ENCODE data around the gene MARK4. TPM values are rescaled to one million over a fixed set of nuclear protein-coding genes. Genes with fewer than 3 reads are reported as not detected.
"Not testable (repeated sequence)": the region's sequence is repeated elsewhere in the genome, so short reads cannot be mapped to it uniquely, and the experiment has no call there.

The MARK4 gene
- total RNA-seq, 1 donor, result 18.1 TPM

DNA sequence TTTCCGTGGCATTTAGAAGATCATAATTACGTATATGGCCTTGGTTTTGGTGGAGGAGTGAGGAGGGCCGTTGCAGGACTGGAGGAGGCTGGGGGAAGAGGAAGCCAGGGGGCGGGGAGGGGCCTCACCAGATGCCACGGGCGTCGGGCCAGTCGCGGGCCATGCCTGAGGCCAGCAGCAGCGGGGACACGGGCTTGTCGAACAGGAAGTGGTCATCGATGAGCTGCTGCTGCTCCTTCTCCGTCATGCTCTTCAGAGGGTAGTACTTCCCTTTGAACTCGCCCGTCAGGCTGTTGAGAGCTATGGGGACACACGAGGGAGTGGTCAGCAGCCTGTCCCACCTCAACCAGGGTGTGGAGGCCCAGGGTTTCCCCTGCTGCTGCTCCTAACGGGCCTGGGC lies 60.5 kb downstream of the MARK4 start:
- H3K27me3 ChIP-seq (ENCODE audit: insufficient read depth, low read length), result peaks cover 22% of the 10 kb centered on the region
- TF ChIP-seq, protein P1, sequence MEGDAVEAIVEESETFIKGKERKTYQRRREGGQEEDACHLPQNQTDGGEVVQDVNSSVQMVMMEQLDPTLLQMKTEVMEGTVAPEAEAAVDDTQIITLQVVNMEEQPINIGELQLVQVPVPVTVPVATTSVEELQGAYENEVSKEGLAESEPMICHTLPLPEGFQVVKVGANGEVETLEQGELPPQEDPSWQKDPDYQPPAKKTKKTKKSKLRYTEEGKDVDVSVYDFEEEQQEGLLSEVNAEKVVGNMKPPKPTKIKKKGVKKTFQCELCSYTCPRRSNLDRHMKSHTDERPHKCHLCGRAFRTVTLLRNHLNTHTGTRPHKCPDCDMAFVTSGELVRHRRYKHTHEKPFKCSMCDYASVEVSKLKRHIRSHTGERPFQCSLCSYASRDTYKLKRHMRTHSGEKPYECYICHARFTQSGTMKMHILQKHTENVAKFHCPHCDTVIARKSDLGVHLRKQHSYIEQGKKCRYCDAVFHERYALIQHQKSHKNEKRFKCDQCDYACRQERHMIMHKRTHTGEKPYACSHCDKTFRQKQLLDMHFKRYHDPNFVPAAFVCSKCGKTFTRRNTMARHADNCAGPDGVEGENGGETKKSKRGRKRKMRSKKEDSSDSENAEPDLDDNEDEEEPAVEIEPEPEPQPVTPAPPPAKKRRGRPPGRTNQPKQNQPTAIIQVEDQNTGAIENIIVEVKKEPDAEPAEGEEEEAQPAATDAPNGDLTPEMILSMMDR (IDR thresholded peaks at IDR 0.05; ENCODE audit: extremely low read depth, low read depth, low read length), result no peak
- no peak overlapping the region for H3K27ac ChIP-seq (ENCODE audit: low read depth, low read length)
- peak; percentile 79 for DNase-seq (ENCODE audit: insufficient read length, low spot score, missing footprints)
- H3K4me3 ChIP-seq (ENCODE audit: insufficient read depth, low read length), result no peak overlapping the region
- H3K4me1 ChIP-seq (ENCODE audit: insufficient read depth, low read length), result no peaks in the 10 kb centered on the region
- H3K9me3 ChIP-seq (ENCODE audit: low read depth, low read length), result no peaks in the 10 kb centered on the region
- H3K79me2 ChIP-seq (ENCODE audit: insufficient read depth, low read length), result no peaks in the 10 kb centered on the region
- H3K4me2 ChIP-seq (ENCODE audit: insufficient read depth, low read length), result no peak overlapping the region
- H4K20me1 ChIP-seq (ENCODE audit: insufficient read depth, low read length), result no peaks in the 10 kb centered on the region
- H2AFZ ChIP-seq (ENCODE audit: low read length), result peak overlapping the region; percentile 60
- no peaks in the 10 kb centered on the region for H3K36me3 ChIP-seq (ENCODE audit: insufficient read depth, low read length)

- not testable (repeated sequence) for H3K4me1 ChIP-seq (ENCODE audit: insufficient read depth, low read length); H3K27ac ChIP-seq (ENCODE audit: low read depth, low read length); H3K79me2 ChIP-seq (ENCODE audit: insufficient read depth, low read length); H4K20me1 ChIP-seq (ENCODE audit: insufficient read depth, low read length); H3K4me2 ChIP-seq (ENCODE audit: insufficient read depth, low read length); H3K4me3 ChIP-seq (ENCODE audit: insufficient read depth, low read length); H2AFZ ChIP-seq (ENCODE audit: low read length); DNase-seq (ENCODE audit: insufficient read length, low spot score, missing footprints); H3K36me3 ChIP-seq (ENCODE audit: insufficient read depth, low read length); H3K9me3 ChIP-seq (ENCODE audit: low read depth, low read length)
- H3K27me3 ChIP-seq (ENCODE audit: insufficient read depth, low read length), result peaks cover 22% of the 10 kb centered on the region
Observed at GRCh38 chr19:45312285-45312684, 61.2 kb downstream of the MARK4 start.

- H3K36me3 ChIP-seq (ENCODE audit: insufficient read depth, low read length), result no peaks in the 10 kb centered on the region
- TF ChIP-seq, protein P1 (IDR thresholded peaks at IDR 0.05; ENCODE audit: extremely low read depth, low read depth, low read length), result no peak
- no peak for DNase-seq (ENCODE audit: insufficient read length, low spot score, missing footprints)
- H3K27ac ChIP-seq (ENCODE audit: low read depth, low read length), result no peak overlapping the region
- H3K9me3 ChIP-seq (ENCODE audit: low read depth, low read length), result no peaks in the 10 kb centered on the region
- no peak overlapping the region for H2AFZ ChIP-seq (ENCODE audit: low read length)
- no peaks in the 10 kb centered on the region for H4K20me1 ChIP-seq (ENCODE audit: insufficient read depth, low read length)
- H3K4me1 ChIP-seq (ENCODE audit: insufficient read depth, low read length), result no peaks in the 10 kb centered on the region
- H3K4me3 ChIP-seq (ENCODE audit: insufficient read depth, low read length), result no peak overlapping the region
- peaks cover 22% of the 10 kb centered on the region for H3K27me3 ChIP-seq (ENCODE audit: insufficient read depth, low read length)
- H3K79me2 ChIP-seq (ENCODE audit: insufficient read depth, low read length), result no peaks in the 10 kb centered on the region
- no peak overlapping the region for H3K4me2 ChIP-seq (ENCODE audit: insufficient read depth, low read length)
Observed at GRCh38 chr19:45314708-45315245, 63.7 kb downstream of the MARK4 start.

DNA sequence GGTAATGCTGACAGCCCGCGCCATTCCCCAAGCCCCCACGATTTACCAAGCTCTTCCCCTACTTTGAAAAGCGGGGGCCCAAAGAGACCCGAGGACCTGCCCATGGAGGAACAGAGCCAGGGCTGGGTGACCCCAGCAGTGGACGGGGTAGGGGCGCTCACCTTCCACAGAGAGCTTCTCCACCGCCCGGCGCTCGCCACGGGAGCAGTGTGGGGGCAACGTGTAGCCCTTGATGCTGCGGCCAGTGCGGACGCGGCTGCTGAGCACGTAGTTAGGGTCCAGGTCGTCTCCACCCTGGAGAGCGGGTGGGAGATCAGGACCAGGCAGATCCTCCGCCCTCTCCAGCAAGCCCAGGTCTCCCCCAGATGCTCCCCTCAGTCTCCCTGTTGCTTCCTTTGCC lies 64.2 kb downstream of the MARK4 start:
- Histone ChIP-seq H3K27ac (ENCODE audit: low read depth, low read length) (no peak overlapping the region), H3K27me3 (ENCODE audit: insufficient read depth, low read length) (peaks cover 22% of the 10 kb centered on the region), H4K20me1 (ENCODE audit: insufficient read depth, low read length) (no peaks in the 10 kb centered on the region), H3K4me2 (ENCODE audit: insufficient read depth, low read length) (no peak overlapping the region), H3K4me3 (ENCODE audit: insufficient read depth, low read length) (no peak overlapping the region), H3K79me2 (ENCODE audit: insufficient read depth, low read length) (no peaks in the 10 kb centered on the region), H3K4me1 (ENCODE audit: insufficient read depth, low read length) (no peaks in the 10 kb centered on the region), H2AFZ (ENCODE audit: low read length) (no peak overlapping the region), H3K9me3 (ENCODE audit: low read depth, low read length) (no peaks in the 10 kb centered on the region), H3K36me3 (ENCODE audit: insufficient read depth, low read length) (no peaks in the 10 kb centered on the region)
- TF ChIP-seq, protein P1 (IDR thresholded peaks at IDR 0.05; ENCODE audit: extremely low read depth, low read depth, low read length), result no peak
- no peak for DNase-seq (ENCODE audit: insufficient read length, low spot score, missing footprints)
